Measurements from ENCODE around the gene C7orf57. TPM values are rescaled to one million over a fixed set of nuclear protein-coding genes. Genes with fewer than 3 reads are reported as not detected.

The C7orf57 gene
- polyA plus RNA-seq, 1 donor = not detected

- no peak for DNase-seq
Observed at GRCh38 chr7:48110868-48111267, 75.5 kb downstream of the C7orf57 start.

Other genes with a start within 250 kb of the C7orf57 start
- 0.88 TPM for gene PKD1L1, start 87.1 kb upstream of the C7orf57 start, polyA plus RNA-seq (ENCODE audit: insufficient read length)
- gene HUS1, start 55.9 kb upstream of the C7orf57 start, polyA plus RNA-seq (ENCODE audit: insufficient read length) = 16.7 TPM
- gene SUN3, start 6.4 kb upstream of the C7orf57 start, polyA plus RNA-seq (ENCODE audit: insufficient read length) = not detected
- 2.1 TPM for gene UPP1, start 53.7 kb downstream of the C7orf57 start, polyA plus RNA-seq (ENCODE audit: insufficient read length)
- 0.10 TPM for gene ABCA13, start 135.9 kb downstream of the C7orf57 start, polyA plus RNA-seq (ENCODE audit: insufficient read length)